SK-N-SH treated with all-trans-retinoic acid at 6 μM for 48 hours (cell line): ENCODE measurements around the gene FAM222B.

Experiments
- ATAC-seq: fragments of 200-7000 bp; cut with Tn5 transposase; 3 replicates; pipeline ENCODE4 v1.9.1; 2020; ENCODE audit warnings: mild to moderate bottlenecking, moderate library complexity
- ARNTL ChIP-seq: fragments of 450-650 bp; formaldehyde crosslinking; IDR thresholded peaks from 2 replicates; pipeline ENCODE4 v1.5.0; 2020; ENCODE audit warnings: low read depth, mild to moderate bottlenecking, moderate library complexity, borderline replicate concordance
- CSDC2 ChIP-seq: fragments of 250-450 bp; sonication (Bioruptor Pico); IDR thresholded peaks from 2 replicates; pipeline ENCODE4 v1.5.0; 2020; ENCODE audit warnings: mild to moderate bottlenecking, moderate library complexity
- ESRRG ChIP-seq: fragments of 250-450 bp; sonication (Bioruptor Pico); IDR thresholded peaks from 2 replicates; pipeline ENCODE4 v1.6.1; 2021; ENCODE audit warnings: mild to moderate bottlenecking
- GLIS3 ChIP-seq: fragments of 250-450 bp; sonication (Bioruptor Pico); IDR thresholded peaks from 2 replicates; pipeline ENCODE4 v1.5.0; 2020; ENCODE audit warnings: mild to moderate bottlenecking, moderate library complexity
- ISL1 ChIP-seq: fragments of 250-450 bp; sonication (Bioruptor Pico); IDR thresholded peaks from 2 replicates; pipeline ENCODE4 v2.1.2; 2022; ENCODE audit warnings: mild to moderate bottlenecking, moderate library complexity
- OSR1 ChIP-seq: fragments of 250-450 bp; sonication (Bioruptor Pico); IDR thresholded peaks from 2 replicates; pipeline ENCODE4 v1.8.0; 2022; ENCODE audit warnings: moderate library complexity, mild to moderate bottlenecking, inconsistent platforms
- RARB ChIP-seq: fragments of 250-450 bp; sonication (Bioruptor Pico); IDR thresholded peaks from 2 replicates; pipeline ENCODE4 v1.8.0; 2021; ENCODE audit warnings: mild to moderate bottlenecking, moderate library complexity
- SNAI2 ChIP-seq: fragments of 250-450 bp; sonication (Bioruptor Pico); IDR thresholded peaks from 2 replicates; pipeline ENCODE4 v1.5.0; 2020; ENCODE audit warnings: mild to moderate bottlenecking, moderate library complexity
- TCF4 ChIP-seq: fragments of 250-450 bp; sonication (Bioruptor Pico); IDR thresholded peaks from 2 replicates; pipeline ENCODE4 v1.8.0; 2021; ENCODE audit warnings: mild to moderate bottlenecking, moderate library complexity, borderline replicate concordance
- TOX ChIP-seq: fragments of 250-450 bp; sonication (Bioruptor Pico); IDR thresholded peaks from 2 replicates; pipeline ENCODE4 v1.8.0; 2021; ENCODE audit warnings: mild to moderate bottlenecking, moderate library complexity, borderline replicate concordance
- ZC3H10 ChIP-seq: fragments of 250-450 bp; sonication (Bioruptor Pico); IDR thresholded peaks from 2 replicates; pipeline ENCODE4 v1.5.1; 2021; ENCODE audit warnings: mild to moderate bottlenecking, moderate library complexity
- ZFP3 ChIP-seq: fragments of 250-450 bp; sonication (Bioruptor Pico); IDR thresholded peaks from 2 replicates; pipeline ENCODE4 v1.5.0; 2020; ENCODE audit warnings: mild to moderate bottlenecking, moderate library complexity
- ZNF565 ChIP-seq: fragments of 450-650 bp; formaldehyde crosslinking; conservative IDR thresholded peaks from 2 replicates; pipeline ENCODE4 v1.5.0; 2020; ENCODE audit warnings: low read depth, mild to moderate bottlenecking, moderate library complexity
- ZNF8 ChIP-seq: fragments of 450-650 bp; formaldehyde crosslinking; IDR thresholded peaks from 2 replicates; pipeline ENCODE4 v1.5.0; 2020; ENCODE audit warnings: mild to moderate bottlenecking, moderate library complexity
- TF ChIP-seq, protein P1 (sequence below): fragments of 250-450 bp; sonication (Bioruptor Pico); IDR thresholded peaks from 2 replicates; pipeline ENCODE4 v1.8.0; 2021; ENCODE audit warnings: low read depth, mild to moderate bottlenecking, moderate library complexity, borderline replicate concordance
- TF ChIP-seq, protein P2 (sequence below): fragments of 250-450 bp; sonication (Bioruptor Pico); IDR thresholded peaks from 2 replicates; pipeline ENCODE4 v1.8.0; 2020; ENCODE audit warnings: mild to moderate bottlenecking, moderate library complexity, borderline replicate concordance
- TF ChIP-seq, protein P3 (sequence below): fragments of 250-450 bp; sonication (Bioruptor Pico); IDR thresholded peaks from 2 replicates; pipeline ENCODE4 v1.5.1; 2020; ENCODE audit warnings: low read depth, mild to moderate bottlenecking, moderate library complexity
- TF ChIP-seq, protein P4 (sequence below): fragments of 250-450 bp; sonication (Bioruptor Pico); IDR thresholded peaks from 2 replicates; pipeline ENCODE4 v1.5.0; 2020; ENCODE audit warnings: mild to moderate bottlenecking, moderate library complexity
- TF ChIP-seq, protein P5 (sequence below): fragments of 250-450 bp; sonication (Bioruptor Pico); IDR thresholded peaks from 2 replicates; pipeline ENCODE4 v1.5.1; 2021; ENCODE audit warnings: mild to moderate bottlenecking, moderate library complexity

The FAM222B gene

DNA sequence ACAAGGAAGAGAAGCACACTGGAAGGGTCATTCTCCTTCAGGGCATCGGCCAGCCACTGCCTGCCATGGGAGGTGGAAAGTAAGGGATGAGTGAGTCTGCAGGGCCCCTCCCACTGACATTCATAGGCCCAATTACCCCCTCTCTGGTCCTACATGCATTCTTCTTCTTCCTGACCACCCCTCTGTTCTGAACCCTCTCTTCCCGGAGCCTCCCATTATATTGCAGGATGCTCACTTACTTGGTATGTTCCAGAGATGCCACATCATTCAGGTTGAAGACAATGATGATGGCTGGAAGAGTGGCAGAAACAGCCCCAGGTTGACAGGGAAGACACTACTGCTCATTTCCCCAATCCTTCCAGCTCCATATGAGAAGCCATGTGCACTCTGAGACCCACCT is 127.4 kb downstream of the FAM222B start:
- TF ChIP-seq CSDC2 (CRISPR knock-in tag) = no peak
- TF ChIP-seq GLIS3 (CRISPR knock-in tag) = no peak
- TF ChIP-seq, protein P1, sequence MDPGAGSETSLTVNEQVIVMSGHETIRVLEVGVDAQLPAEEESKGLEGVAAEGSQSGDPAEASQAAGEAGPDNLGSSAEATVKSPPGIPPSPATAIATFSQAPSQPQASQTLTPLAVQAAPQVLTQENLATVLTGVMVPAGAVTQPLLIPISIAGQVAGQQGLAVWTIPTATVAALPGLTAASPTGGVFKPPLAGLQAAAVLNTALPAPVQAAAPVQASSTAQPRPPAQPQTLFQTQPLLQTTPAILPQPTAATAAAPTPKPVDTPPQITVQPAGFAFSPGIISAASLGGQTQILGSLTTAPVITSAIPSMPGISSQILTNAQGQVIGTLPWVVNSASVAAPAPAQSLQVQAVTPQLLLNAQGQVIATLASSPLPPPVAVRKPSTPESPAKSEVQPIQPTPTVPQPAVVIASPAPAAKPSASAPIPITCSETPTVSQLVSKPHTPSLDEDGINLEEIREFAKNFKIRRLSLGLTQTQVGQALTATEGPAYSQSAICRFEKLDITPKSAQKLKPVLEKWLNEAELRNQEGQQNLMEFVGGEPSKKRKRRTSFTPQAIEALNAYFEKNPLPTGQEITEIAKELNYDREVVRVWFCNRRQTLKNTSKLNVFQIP (CRISPR knock-in tag) = no peak
- TF ChIP-seq SNAI2 (CRISPR knock-in tag) = no peak
- no peak for TF ChIP-seq ZNF565 (CRISPR knock-in tag)
- no peak for TF ChIP-seq TOX (CRISPR knock-in tag)
- no peak for ATAC-seq

DNA sequence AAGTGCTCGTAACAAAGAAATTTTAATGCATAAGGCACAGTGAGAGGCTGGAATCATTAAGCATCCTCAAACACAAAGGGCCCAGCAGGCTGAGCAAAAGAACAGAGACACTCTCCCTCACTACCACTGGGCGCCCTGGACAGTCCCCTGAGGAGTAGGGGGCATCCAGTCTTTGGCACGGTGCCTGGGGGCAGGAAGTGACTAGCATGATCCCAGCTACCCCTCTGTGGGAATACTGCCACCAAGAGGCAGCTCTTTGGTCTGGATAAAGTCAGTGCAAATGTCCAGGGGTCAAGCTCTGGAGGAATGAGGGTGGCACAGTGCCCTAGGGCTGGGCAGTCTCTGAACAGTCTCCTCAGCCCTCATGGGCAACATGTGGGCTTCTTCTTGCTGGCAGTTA is 128.3 kb downstream of the FAM222B start:
- ATAC-seq = no peak
- TF ChIP-seq, protein P2, sequence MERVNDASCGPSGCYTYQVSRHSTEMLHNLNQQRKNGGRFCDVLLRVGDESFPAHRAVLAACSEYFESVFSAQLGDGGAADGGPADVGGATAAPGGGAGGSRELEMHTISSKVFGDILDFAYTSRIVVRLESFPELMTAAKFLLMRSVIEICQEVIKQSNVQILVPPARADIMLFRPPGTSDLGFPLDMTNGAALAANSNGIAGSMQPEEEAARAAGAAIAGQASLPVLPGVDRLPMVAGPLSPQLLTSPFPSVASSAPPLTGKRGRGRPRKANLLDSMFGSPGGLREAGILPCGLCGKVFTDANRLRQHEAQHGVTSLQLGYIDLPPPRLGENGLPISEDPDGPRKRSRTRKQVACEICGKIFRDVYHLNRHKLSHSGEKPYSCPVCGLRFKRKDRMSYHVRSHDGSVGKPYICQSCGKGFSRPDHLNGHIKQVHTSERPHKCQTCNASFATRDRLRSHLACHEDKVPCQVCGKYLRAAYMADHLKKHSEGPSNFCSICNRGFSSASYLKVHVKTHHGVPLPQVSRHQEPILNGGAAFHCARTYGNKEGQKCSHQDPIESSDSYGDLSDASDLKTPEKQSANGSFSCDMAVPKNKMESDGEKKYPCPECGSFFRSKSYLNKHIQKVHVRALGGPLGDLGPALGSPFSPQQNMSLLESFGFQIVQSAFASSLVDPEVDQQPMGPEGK = no peak
- no peak for TF ChIP-seq CSDC2 (CRISPR knock-in tag)
- no peak for TF ChIP-seq ZC3H10 (CRISPR knock-in tag)
- TF ChIP-seq, protein P1 (CRISPR knock-in tag) = no peak
- TF ChIP-seq ZNF8 = no peak
- TF ChIP-seq ZFP3 (CRISPR knock-in tag) = no peak
- TF ChIP-seq TCF4 (CRISPR knock-in tag) = no peak
- TF ChIP-seq, protein P3, sequence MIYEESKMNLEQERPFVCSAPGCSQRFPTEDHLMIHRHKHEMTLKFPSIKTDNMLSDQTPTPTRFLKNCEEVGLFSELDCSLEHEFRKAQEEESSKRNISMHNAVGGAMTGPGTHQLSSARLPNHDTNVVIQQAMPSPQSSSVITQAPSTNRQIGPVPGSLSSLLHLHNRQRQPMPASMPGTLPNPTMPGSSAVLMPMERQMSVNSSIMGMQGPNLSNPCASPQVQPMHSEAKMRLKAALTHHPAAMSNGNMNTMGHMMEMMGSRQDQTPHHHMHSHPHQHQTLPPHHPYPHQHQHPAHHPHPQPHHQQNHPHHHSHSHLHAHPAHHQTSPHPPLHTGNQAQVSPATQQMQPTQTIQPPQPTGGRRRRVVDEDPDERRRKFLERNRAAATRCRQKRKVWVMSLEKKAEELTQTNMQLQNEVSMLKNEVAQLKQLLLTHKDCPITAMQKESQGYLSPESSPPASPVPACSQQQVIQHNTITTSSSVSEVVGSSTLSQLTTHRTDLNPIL (CRISPR knock-in tag) = no peak
- TF ChIP-seq, all 23 proteins: peak for 0

DNA sequence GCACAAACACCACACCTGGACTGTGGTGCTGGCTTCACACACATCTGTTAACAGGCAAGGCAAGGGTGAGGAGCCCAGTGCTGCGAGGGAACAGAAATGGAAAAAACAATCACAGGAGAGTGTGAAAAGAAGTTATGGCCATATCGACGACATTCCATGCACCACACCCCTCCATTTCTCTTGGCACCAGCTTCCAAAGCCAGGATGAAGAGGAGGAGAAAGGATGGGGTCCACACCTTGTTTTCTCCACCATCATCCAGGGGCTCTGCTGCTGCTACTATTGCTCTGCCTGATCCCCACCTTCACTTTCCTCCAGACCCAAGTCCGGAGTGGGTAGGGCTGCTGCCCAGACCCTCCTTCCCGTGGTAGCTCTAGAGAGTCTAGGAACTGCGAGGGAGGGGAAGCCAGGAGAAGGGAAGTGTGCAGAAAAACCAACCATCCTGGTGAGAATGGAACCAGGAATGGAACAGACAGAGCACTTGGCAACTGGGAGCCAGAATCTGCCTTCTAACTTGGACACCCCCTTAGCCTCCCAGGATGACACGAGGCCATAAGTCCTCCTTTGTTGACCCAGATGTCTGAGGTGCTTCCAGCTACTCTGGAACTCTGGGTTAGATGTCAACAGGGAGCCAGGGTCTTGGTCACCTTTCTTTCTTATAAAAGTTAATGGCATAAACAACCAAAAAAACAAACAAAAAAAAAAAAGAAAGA is 129.7 kb downstream of the FAM222B start:
- no peak for ATAC-seq
- TF ChIP-seq ZC3H10 (CRISPR knock-in tag) = no peak
- TF ChIP-seq GLIS3 (CRISPR knock-in tag) = no peak
- TF ChIP-seq RARB (CRISPR knock-in tag) = no peak
- TF ChIP-seq, protein P1 (CRISPR knock-in tag) = no peak
- no peak for TF ChIP-seq ISL1 (CRISPR knock-in tag)
- TF ChIP-seq OSR1 (CRISPR knock-in tag) = no peak
- no peak for TF ChIP-seq ESRRG (CRISPR knock-in tag)
- TF ChIP-seq ZNF565 (CRISPR knock-in tag) = no peak
- TF ChIP-seq ARNTL (CRISPR knock-in tag) = no peak
- TF ChIP-seq, protein P4, sequence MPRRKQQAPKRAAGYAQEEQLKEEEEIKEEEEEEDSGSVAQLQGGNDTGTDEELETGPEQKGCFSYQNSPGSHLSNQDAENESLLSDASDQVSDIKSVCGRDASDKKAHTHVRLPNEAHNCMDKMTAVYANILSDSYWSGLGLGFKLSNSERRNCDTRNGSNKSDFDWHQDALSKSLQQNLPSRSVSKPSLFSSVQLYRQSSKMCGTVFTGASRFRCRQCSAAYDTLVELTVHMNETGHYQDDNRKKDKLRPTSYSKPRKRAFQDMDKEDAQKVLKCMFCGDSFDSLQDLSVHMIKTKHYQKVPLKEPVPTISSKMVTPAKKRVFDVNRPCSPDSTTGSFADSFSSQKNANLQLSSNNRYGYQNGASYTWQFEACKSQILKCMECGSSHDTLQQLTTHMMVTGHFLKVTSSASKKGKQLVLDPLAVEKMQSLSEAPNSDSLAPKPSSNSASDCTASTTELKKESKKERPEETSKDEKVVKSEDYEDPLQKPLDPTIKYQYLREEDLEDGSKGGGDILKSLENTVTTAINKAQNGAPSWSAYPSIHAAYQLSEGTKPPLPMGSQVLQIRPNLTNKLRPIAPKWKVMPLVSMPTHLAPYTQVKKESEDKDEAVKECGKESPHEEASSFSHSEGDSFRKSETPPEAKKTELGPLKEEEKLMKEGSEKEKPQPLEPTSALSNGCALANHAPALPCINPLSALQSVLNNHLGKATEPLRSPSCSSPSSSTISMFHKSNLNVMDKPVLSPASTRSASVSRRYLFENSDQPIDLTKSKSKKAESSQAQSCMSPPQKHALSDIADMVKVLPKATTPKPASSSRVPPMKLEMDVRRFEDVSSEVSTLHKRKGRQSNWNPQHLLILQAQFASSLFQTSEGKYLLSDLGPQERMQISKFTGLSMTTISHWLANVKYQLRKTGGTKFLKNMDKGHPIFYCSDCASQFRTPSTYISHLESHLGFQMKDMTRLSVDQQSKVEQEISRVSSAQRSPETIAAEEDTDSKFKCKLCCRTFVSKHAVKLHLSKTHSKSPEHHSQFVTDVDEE (CRISPR knock-in tag) = no peak
- TF ChIP-seq TCF4 (CRISPR knock-in tag) = no peak
- TF ChIP-seq ZFP3 (CRISPR knock-in tag) = no peak
- TF ChIP-seq, protein P3 (CRISPR knock-in tag) = no peak
- no peak for TF ChIP-seq CSDC2 (CRISPR knock-in tag)
- TF ChIP-seq, protein P5, sequence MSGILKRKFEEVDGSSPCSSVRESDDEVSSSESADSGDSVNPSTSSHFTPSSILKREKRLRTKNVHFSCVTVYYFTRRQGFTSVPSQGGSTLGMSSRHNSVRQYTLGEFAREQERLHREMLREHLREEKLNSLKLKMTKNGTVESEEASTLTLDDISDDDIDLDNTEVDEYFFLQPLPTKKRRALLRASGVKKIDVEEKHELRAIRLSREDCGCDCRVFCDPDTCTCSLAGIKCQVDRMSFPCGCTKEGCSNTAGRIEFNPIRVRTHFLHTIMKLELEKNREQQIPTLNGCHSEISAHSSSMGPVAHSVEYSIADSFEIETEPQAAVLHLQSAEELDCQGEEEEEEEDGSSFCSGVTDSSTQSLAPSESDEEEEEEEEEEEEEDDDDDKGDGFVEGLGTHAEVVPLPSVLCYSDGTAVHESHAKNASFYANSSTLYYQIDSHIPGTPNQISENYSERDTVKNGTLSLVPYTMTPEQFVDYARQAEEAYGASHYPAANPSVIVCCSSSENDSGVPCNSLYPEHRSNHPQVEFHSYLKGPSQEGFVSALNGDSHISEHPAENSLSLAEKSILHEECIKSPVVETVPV (CRISPR knock-in tag) = no peak
- TF ChIP-seq SNAI2 (CRISPR knock-in tag) = no peak
- TF ChIP-seq ZNF8 = no peak
- no peak for TF ChIP-seq TOX (CRISPR knock-in tag)
